ENCODE data around the gene NOL12. TPM values are rescaled to one million over a fixed set of nuclear protein-coding genes. Genes with fewer than 3 reads are reported as not detected.

Gene NOL12
- total RNA-seq, 2 donors from 2014 or later, result 12.0 to 13.8 TPM

- no peak for DNase-seq (ENCODE audit: low spot score)
- intact Hi-C loops (cut with DNase I), result no loop called here
Measured at GRCh38 chr22:37732699-37733607, 46.8 kb downstream of the NOL12 start.

- no peak for DNase-seq (ENCODE audit: low spot score)
- intact Hi-C loops (cut with DNase I), result no loop called here
Measured at GRCh38 chr22:37733625-37734401, 47.7 kb downstream of the NOL12 start.

GRCh38 chr22:37734402-37734700 is 48.2 kb downstream of the NOL12 start:
- intact Hi-C loops (cut with DNase I), result no loop called here
- DNase-seq (ENCODE audit: low spot score), result no peak

- intact Hi-C loops (cut with DNase I), result no loop called here
- DNase-seq (ENCODE audit: low spot score), result no peak
Measured at GRCh38 chr22:37734964-37735451, 48.9 kb downstream of the NOL12 start.

GRCh38 chr22:37739035-37739434 is 52.9 kb downstream of the NOL12 start:
- peak; percentile 90 for DNase-seq (ENCODE audit: low spot score)
- intact Hi-C loops (cut with DNase I), result no loop called here

- DNase-seq (ENCODE audit: low spot score), result peak; percentile 87
- intact Hi-C loops (cut with DNase I), result no loop called here
Measured at GRCh38 chr22:37739611-37740049, 53.5 kb downstream of the NOL12 start.

- intact Hi-C loops (cut with DNase I), result no loop called here
- no peak for DNase-seq (ENCODE audit: low spot score)
Measured at GRCh38 chr22:37740455-37741311, 54.5 kb downstream of the NOL12 start.

- DNase-seq (ENCODE audit: low spot score), result peak; percentile 93
- intact Hi-C loops (cut with DNase I), result no loop called here
Measured at GRCh38 chr22:37741312-37741795, 55.2 kb downstream of the NOL12 start.

- no peak for DNase-seq (ENCODE audit: low spot score)
- intact Hi-C loops (cut with DNase I), result no loop called here
Measured at GRCh38 chr22:37742376-37743171, 56.4 kb downstream of the NOL12 start.

Other genes starting within 250 kb of the NOL12 start
- 10 to 100 TPM; 21.6 to 23.0 TPM for gene MFNG, start 200.0 kb upstream of the NOL12 start, total RNA-seq
- gene CARD10, start 166.9 kb upstream of the NOL12 start, total RNA-seq, result 10 to 100 TPM in 1 of 2 donors, 1 to 10 TPM in 1; 7.8 to 12.8 TPM
- 10 to 100 TPM; 56.2 to 59.3 TPM for gene CDC42EP1, start 125.9 kb upstream of the NOL12 start, total RNA-seq
- gene LGALS2, start 106.3 kb upstream of the NOL12 start, total RNA-seq, result not detected
- gene GGA1, start 77.5 kb upstream of the NOL12 start, total RNA-seq, result 10 to 100 TPM; 30.0 to 31.2 TPM
- 1 to 10 TPM; 7.2 to 7.4 TPM for gene SH3BP1, start 46.7 kb upstream of the NOL12 start, total RNA-seq
- gene PDXP, start 27.6 kb upstream of the NOL12 start, total RNA-seq, result 1 to 10 TPM; 5.0 to 5.4 TPM
- gene LGALS1, start 10.7 kb upstream of the NOL12 start, total RNA-seq, result 1,000 to 10,000 TPM; 1,140 to 1,213 TPM
- gene TRIOBP, start 10.7 kb downstream of the NOL12 start, total RNA-seq, result 10 to 100 TPM; 93.8 to 95.8 TPM
- 1 to 10 TPM; 3.3 to 6.2 TPM for gene GCAT, start 121.6 kb downstream of the NOL12 start, total RNA-seq
- not detected for gene GALR3, start 137.0 kb downstream of the NOL12 start, total RNA-seq
- 10 to 100 TPM; 13.3 to 15.1 TPM for gene ANKRD54, start 158.0 kb downstream of the NOL12 start, total RNA-seq
- 100 to 1,000 TPM; 260 to 267 TPM for gene EIF3L, start 163.1 kb downstream of the NOL12 start, total RNA-seq
- 10 to 100 TPM; 77.0 to 80.8 TPM for gene MICALL1, start 220.0 kb downstream of the NOL12 start, total RNA-seq

Data from posterior vena cava (tissue), 2 donors.